Duodenal mucosa (tissue), 2 donors: Measurements from ENCODE around the gene RMDN2.

Experiments used
- H3K27ac ChIP-seq: one replicate; pipeline ENCODE4 v1.7.0; 2013; ENCODE audit warnings: low read depth, low read length
- H3K27me3 ChIP-seq, 2 donors: one replicate each; pipeline ENCODE4 v1.7.0; 2013; ENCODE audit warnings: low read length in 2 of 2, control low read depth in 1 of 2; ENCODE audit not compliant: insufficient read depth in 2 of 2, control insufficient read depth in 1 of 2
- H3K36me3 ChIP-seq, 2 donors: one replicate each; pipeline ENCODE4 v1.7.0; 2013; ENCODE audit warnings: low read length in 2 of 2, control low read depth in 1 of 2; ENCODE audit not compliant: insufficient read depth in 2 of 2, control insufficient read depth in 1 of 2
- H3K4me1 ChIP-seq, 2 donors: one replicate each; pipeline ENCODE4 v1.7.0; 2013; ENCODE audit warnings: low read length in 2 of 2, control low read depth in 1 of 2; ENCODE audit not compliant: insufficient read depth in 2 of 2, control insufficient read depth in 1 of 2
- H3K4me3 ChIP-seq, 2 donors: one replicate each; pipeline ENCODE4 v1.7.0; 2013; ENCODE audit warnings: low read length in 2 of 2, low read depth in 1 of 2
- H3K9ac ChIP-seq, 2 donors: one replicate each; pipeline ENCODE4 v1.7.0; 2013; ENCODE audit warnings: low read length in 2 of 2, low read depth in 1 of 2
- H3K9me3 ChIP-seq, 2 donors: one replicate each; pipeline ENCODE4 v1.7.0; 2013; ENCODE audit warnings: low read length in 2 of 2, control low read depth in 1 of 2; ENCODE audit not compliant: control insufficient read depth in 1 of 2

Gene RMDN2

GRCh38 chr2:37925063-37925897, at the start of gene RMDN2:
RMDN2 (plus strand) TSS chr2:37925287; CDS start chr2:37929278, 3,991 bp downstream.
- H3K27me3 ChIP-seq: no peaks in the 10 kb centered on the region
- peak within 1 kb of the TSS; percentile 78 to 85 for H3K9ac ChIP-seq
- H3K9me3 ChIP-seq: no peaks in the 10 kb centered on the region
- no peaks in the 10 kb centered on the region for H3K36me3 ChIP-seq
- peaks cover 19 to 30% of the 10 kb centered on the region in 2 donors for H3K4me1 ChIP-seq
- H3K4me3 ChIP-seq: peak within 1 kb of the TSS; percentile 88 to 92
- peak within 1 kb of the TSS; percentile 93 for H3K27ac ChIP-seq

GRCh38 chr2:37875403-37875906, 49.6 kb upstream of the RMDN2 start:
- H3K27ac ChIP-seq: no peak overlapping the region
- H3K9ac ChIP-seq: no peak overlapping the region
- no peaks in the 10 kb centered on the region for H3K36me3 ChIP-seq
- H3K27me3 ChIP-seq: peaks cover 0 to 2% of the 10 kb centered on the region in 2 donors
- no peak overlapping the region for H3K4me3 ChIP-seq
- H3K4me1 ChIP-seq: no peaks in the 10 kb centered on the region
- no peaks in the 10 kb centered on the region for H3K9me3 ChIP-seq

- no peak overlapping the region for H3K9ac ChIP-seq
- no peaks in the 10 kb centered on the region for H3K4me1 ChIP-seq
- no peaks in the 10 kb centered on the region for H3K9me3 ChIP-seq
- peaks cover 0 to 3% of the 10 kb centered on the region in 2 donors for H3K27me3 ChIP-seq
- H3K36me3 ChIP-seq: no peaks in the 10 kb centered on the region
- H3K4me3 ChIP-seq: no peak overlapping the region
- H3K27ac ChIP-seq: no peak overlapping the region
Observed at GRCh38 chr2:37876227-37876626, 48.9 kb upstream of the RMDN2 start.

GRCh38 chr2:37877457-37878315, 47.4 kb upstream of the RMDN2 start:
- H3K36me3 ChIP-seq: no peaks in the 10 kb centered on the region
- H3K9me3 ChIP-seq: no peaks in the 10 kb centered on the region
- no peaks in the 10 kb centered on the region for H3K4me1 ChIP-seq
- H3K9ac ChIP-seq: no peak overlapping the region
- H3K27ac ChIP-seq: no peak overlapping the region
- H3K4me3 ChIP-seq: no peak overlapping the region
- peaks cover 0 to 3% of the 10 kb centered on the region in 2 donors for H3K27me3 ChIP-seq

- H3K27ac ChIP-seq: no peak overlapping the region
- no peak overlapping the region for H3K4me3 ChIP-seq
- H3K9ac ChIP-seq: no peak overlapping the region
- peaks cover 0 to 3% of the 10 kb centered on the region in 2 donors for H3K27me3 ChIP-seq
- no peaks in the 10 kb centered on the region for H3K9me3 ChIP-seq
- H3K4me1 ChIP-seq: no peaks in the 10 kb centered on the region
- no peaks in the 10 kb centered on the region for H3K36me3 ChIP-seq
Observed at GRCh38 chr2:37878536-37878935, 46.6 kb upstream of the RMDN2 start.

- H3K9me3 ChIP-seq: no peaks in the 10 kb centered on the region
- H3K4me3 ChIP-seq: no peak overlapping the region
- H3K27ac ChIP-seq: no peak overlapping the region
- no peaks in the 10 kb centered on the region for H3K4me1 ChIP-seq
- no peaks in the 10 kb centered on the region for H3K36me3 ChIP-seq
- H3K27me3 ChIP-seq: peaks cover 0 to 9% of the 10 kb centered on the region in 2 donors
- no peak overlapping the region for H3K9ac ChIP-seq
Observed at GRCh38 chr2:37880551-37880950, 44.5 kb upstream of the RMDN2 start.

GRCh38 chr2:37881397-37881796, 43.7 kb upstream of the RMDN2 start:
- Histone ChIP-seq H3K27me3 (peaks cover 0 to 9% of the 10 kb centered on the region in 2 donors), H3K4me1 (no peaks in the 10 kb centered on the region), H3K36me3 (no peaks in the 10 kb centered on the region), H3K9ac (no peak overlapping the region), H3K4me3 (no peak overlapping the region), H3K9me3 (no peaks in the 10 kb centered on the region), H3K27ac (no peak overlapping the region)

- peaks cover 0 to 9% of the 10 kb centered on the region in 2 donors for H3K27me3 ChIP-seq
- no peak overlapping the region for H3K9ac ChIP-seq
- no peaks in the 10 kb centered on the region for H3K9me3 ChIP-seq
- H3K36me3 ChIP-seq: no peaks in the 10 kb centered on the region
- no peaks in the 10 kb centered on the region for H3K4me1 ChIP-seq
- H3K4me3 ChIP-seq: no peak overlapping the region
- no peak overlapping the region for H3K27ac ChIP-seq
Observed at GRCh38 chr2:37882036-37882435, 43.1 kb upstream of the RMDN2 start.

- Histone ChIP-seq H3K9me3 (no peaks in the 10 kb centered on the region), H3K36me3 (no peaks in the 10 kb centered on the region), H3K4me3 (no peak overlapping the region), H3K27ac (no peak overlapping the region), H3K4me1 (no peaks in the 10 kb centered on the region), H3K9ac (no peak overlapping the region), H3K27me3 (peaks cover 0 to 12% of the 10 kb centered on the region in 2 donors)
Observed at GRCh38 chr2:37883518-37883917, 41.6 kb upstream of the RMDN2 start.
